H1 (cell line): ENCODE results near the gene F3.

ENCODE experiments used
- CTCF ChIP-seq, 3 experiments: IDR thresholded peaks; 1 replicate in 2 of 3; 2 replicates in 1 of 3; pipeline versions ENCODE4 v1.5.1 to v1.6.1; 2011; ENCODE audit warnings: low read length in 3 of 3, mild to moderate bottlenecking in 3 of 3, inconsistent platforms in 2 of 3, low read depth in 1 of 3, moderate library complexity in 1 of 3; ENCODE audit not compliant: insufficient read depth in 1 of 3; ENCODE audit errors: control extremely low read depth in 1 of 3
- EGR1 ChIP-seq: IDR thresholded peaks from 2 replicates; pipeline ENCODE4 v1.6.1; 2011; ENCODE audit warnings: low read depth, low read length, borderline replicate concordance
- EP300 ChIP-seq, 2 experiments: IDR thresholded peaks; 1 replicate in 1 of 2; 2 replicates in 1 of 2; pipeline ENCODE4 v1.6.1; 2011 to 2012; ENCODE audit warnings: low read depth in 2 of 2, low read length in 2 of 2, mild to moderate bottlenecking in 2 of 2, borderline replicate concordance in 1 of 2, inconsistent platforms in 1 of 2, moderate library complexity in 1 of 2
- EZH2 ChIP-seq: fragments of 200-600 bp; sonication (generic); IDR thresholded peaks from 2 replicates; pipeline ENCODE4 v1.7.1; 2012; ENCODE audit warnings: low read depth, mild to moderate bottlenecking, moderate library complexity, low read length, inconsistent platforms; ENCODE audit not compliant: severe bottlenecking
- NANOG ChIP-seq: IDR thresholded peaks from 2 replicates; pipeline ENCODE4 v1.6.1; 2011; ENCODE audit warnings: low read length, low read depth, mild to moderate bottlenecking, inconsistent platforms; ENCODE audit not compliant: insufficient read depth, poor library complexity, severe bottlenecking
- NRF1 ChIP-seq: IDR thresholded peaks from 2 replicates; pipeline ENCODE4 v1.6.1; 2011; ENCODE audit warnings: mild to moderate bottlenecking, low read depth, low read length, improper control_type of control experiment
- USF2 ChIP-seq: IDR thresholded peaks from 2 replicates; pipeline ENCODE4 v1.6.1; 2011; ENCODE audit warnings: low read length, improper control_type of control experiment

- TF ChIP-seq EZH2 (no peak), EP300 (IDR thresholded peaks at IDR 0.05; ENCODE audit: borderline replicate concordance in 1 of 2, low read depth in 2 of 2, low read length in 2 of 2) (no peak), USF2 (no peak), CTCF (IDR thresholded peaks at IDR 0.05; ENCODE audit: control extremely low read depth in 1 of 3, insufficient read depth in 1 of 3, low read depth in 1 of 3, low read length in 3 of 3) (no peak), EGR1 (no peak), NRF1 (no peak), NANOG (no peak)
Observed at GRCh38 chr1:94562519-94563260, 21.1 kb upstream of the F3 start.
